COR-L47 (cell line): ENCODE data around the gene PIP4K2C.
"Not testable (repeated sequence)": the region's sequence is repeated elsewhere in the genome, so short reads cannot be mapped to it uniquely, and the experiment has no call there.

Experiments used
- DNase-seq: peaks from one replicate; lab custom pipeline; 2025; lab: John Stamatoyannopoulos, UW

The PIP4K2C gene

GRCh38 chr12:57636731-57637130 is 45.7 kb downstream of the PIP4K2C start:
- DNase-seq, result not testable (repeated sequence)

GRCh38 chr12:57637364-57637763 is 46.4 kb downstream of the PIP4K2C start:
- DNase-seq, result no peak

GRCh38 chr12:57638096-57638495 is 47.1 kb downstream of the PIP4K2C start:
- no peak for DNase-seq

GRCh38 chr12:57640175-57641042 is 49.4 kb downstream of the PIP4K2C start:
- DNase-seq, result no peak

- DNase-seq, result no peak
Observed at GRCh38 chr12:57641699-57642442, 50.9 kb downstream of the PIP4K2C start.

GRCh38 chr12:57645990-57646658 is 55.1 kb downstream of the PIP4K2C start:
- DNase-seq, result not testable (repeated sequence)

GRCh38 chr12:57646659-57647049 is 55.7 kb downstream of the PIP4K2C start:
- DNase-seq, result not testable (repeated sequence)
